Islet precursor cell (in vitro differentiated cells): ENCODE measurements around the gene CTSE.
"Not testable (repeated sequence)": the region's sequence is repeated elsewhere in the genome, so short reads cannot be mapped to it uniquely, and the experiment has no call there.

Experiments used
- DNase-seq: peaks from one replicate; pipeline ENCODE4 v3.0.0-alpha.2; 2018

Gene CTSE

DNA sequence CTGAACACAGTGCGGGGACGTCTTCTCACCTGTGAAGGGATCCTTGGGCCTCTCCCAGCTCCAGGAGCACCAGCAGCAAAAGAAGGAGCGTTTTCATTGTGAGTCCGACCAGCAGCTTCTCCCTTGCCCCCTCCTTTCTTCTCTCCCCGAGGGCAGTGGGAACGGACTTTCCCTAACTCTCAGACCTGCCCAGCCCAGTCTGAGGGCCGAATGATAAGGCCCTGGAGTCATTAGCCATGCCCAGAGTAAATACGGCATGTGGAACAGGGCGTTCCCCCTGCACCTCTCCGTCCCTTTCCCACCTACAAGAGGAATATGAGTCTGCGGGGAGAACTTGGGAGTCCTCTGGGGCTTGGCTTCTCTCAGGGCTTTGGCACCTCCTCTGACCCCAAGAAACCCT lies at the start of gene CTSE:
TSS of gene CTSE (minus strand) at position 201 of the 400 bp plus-strand sequence. CDS start at position 97, 104 bp downstream.
- no peak for DNase-seq

DNA sequence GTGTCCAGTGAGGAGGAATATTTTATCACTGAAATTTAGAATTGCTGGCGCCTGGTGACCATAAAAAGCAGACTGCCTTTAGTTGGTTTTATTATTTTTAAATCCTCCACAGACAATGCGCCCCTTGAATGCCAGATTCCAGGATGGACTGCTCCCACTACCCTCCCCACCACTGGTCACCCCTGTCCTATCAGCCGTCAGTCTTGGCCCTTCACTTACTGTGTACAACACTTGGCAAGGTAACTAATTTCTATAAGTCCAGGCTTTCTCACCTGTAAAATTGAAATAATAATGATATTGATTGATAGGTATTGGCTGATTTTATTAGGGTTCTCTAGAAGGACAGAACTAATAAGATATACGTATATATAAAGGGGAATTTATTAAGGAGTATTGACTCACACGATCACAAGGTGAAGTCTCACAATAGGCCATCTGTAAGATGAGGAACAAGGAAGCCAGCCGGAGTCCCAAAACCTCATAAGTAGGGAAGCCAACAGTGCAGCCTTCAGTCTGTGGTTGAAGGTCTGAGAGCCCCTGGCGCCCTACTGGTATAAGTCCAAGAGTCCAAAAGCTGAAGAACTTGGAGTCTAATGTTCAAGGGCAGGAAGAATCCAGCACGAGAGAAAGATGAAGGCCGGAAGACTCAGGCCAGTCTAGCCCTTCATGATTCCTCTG lies 47.1 kb upstream of the CTSE start:
- DNase-seq: no peak

GRCh38 chr1:206068314-206068713 lies 44.6 kb upstream of the CTSE start:
- DNase-seq: no peak

- peak; percentile 38 for DNase-seq
Measured at GRCh38 chr1:206067486-206068227, 44.0 kb upstream of the CTSE start.

DNA sequence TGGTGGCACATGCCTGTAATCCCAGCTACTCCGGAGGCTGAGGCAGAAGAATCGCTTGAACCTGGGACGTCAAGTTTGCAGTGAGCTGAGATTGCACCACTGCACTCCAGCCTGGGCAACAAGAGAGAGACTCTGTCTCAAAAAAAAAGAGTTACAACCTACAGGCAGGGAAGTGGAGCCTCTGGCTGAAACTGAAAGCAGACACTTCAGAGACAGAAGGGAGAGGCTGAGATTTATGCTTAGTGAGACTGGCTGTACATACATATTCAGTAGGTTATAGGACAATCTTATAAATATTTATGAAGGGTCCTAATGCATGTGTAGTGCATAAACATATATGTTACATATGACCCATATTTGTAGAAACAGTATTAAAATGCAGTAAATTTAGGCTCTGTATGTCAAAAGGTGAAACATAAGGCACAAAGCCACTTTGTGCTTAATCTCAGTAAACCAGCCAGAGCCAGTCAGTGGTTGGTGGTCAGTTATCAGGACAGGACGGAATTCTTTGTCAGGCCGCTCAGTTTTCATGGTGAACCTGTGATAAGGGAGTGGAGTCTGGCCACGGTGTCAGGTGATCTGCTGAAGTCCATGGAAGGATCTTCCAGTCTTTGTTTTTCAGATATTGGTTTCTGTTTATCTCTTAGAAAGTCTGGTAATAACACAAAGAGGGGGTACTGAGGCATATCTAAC lies 42.9 kb upstream of the CTSE start:
- DNase-seq: peak; percentile 55

GRCh38 chr1:206065547-206066145 lies 42.0 kb upstream of the CTSE start:
- DNase-seq: peak; percentile 32

- not testable (repeated sequence) for DNase-seq
Measured at GRCh38 chr1:206064501-206064900, 40.8 kb upstream of the CTSE start.

- not testable (repeated sequence) for DNase-seq
Measured at GRCh38 chr1:206064001-206064400, 40.3 kb upstream of the CTSE start.

GRCh38 chr1:206062464-206062863 lies 38.8 kb upstream of the CTSE start:
- DNase-seq: peak; percentile 26

DNA sequence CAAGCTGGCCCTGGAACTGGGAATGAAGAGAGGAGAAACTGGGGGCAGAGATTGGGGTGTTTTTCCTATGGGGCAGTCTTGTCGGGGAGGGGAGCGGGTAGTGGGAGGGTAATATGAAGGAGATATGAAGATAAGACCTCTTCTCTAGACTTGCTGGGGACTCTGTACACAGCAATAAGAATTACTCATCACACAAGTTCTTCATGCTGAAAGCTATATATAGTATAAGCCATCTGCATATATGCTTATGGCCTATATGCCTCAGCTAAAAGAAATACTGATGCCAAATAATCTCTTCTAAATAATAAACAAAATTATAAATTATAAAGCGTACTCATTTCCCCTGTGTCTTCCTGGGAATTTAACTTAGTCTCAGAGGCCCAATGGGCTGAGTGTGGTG lies 37.1 kb upstream of the CTSE start:
- no peak for DNase-seq

DNA sequence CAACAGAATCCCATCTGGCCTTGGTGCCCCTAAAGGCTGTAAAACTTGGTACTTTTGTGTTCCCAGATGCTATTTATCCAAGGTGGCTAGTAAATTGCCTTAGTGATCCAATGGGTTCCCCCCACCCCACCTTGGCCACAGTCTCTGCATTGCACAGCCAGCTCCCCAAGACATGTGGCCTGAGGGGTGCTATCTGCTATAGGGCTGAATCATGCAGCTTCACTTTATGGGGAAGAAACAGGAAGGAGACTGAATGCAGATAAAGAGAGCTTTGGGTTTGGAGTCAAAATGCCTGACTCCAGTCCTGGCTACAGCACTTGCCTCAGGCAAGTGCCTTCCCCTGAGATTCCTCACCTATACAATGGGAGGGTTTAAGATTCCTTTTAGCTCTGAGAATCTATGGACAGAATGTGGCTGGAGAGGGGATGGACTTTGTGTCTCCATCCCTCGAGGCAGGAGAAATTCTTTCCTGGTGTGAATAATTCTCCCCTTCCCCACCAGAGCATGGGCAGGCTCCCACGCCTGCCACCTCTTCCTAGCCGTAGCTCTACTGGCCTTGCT lies 35.7 kb upstream of the CTSE start:
- peak; percentile 90 for DNase-seq

GRCh38 chr1:206058927-206059292 lies 35.2 kb upstream of the CTSE start:
- DNase-seq: peak; percentile 43

GRCh38 chr1:206058289-206058926 lies 34.7 kb upstream of the CTSE start:
- peak; percentile 3 for DNase-seq

DNA sequence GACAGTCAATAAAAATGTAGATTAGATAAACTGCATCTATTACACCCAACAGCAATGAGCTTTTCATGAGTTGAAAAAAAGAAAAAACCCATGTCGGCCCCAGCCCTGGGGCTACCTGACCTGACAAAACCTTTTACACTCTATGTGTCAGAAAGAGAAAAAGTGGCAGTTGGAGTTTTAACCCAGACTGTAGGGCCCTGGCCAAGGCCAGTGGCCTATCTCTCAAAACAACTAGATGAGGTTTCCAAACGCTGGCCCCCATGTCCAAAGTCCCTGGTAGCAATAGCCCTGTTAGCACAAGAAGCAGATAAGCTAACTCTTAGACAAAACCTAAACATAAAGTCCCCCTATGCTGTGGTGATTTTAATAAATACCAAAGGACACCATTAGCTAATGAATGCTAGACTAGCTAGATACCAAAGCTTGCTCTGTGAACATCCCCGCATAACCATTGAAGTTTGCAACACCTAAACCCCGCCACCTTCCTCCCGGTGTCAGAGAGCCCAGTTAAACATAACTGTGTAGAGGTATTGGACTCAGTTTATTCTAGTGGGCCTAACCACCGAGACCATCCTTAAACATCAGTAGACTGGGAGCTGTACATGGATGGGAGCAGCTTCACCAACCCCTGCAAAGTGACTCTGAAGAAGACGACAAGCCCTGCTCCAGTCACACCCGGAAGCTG lies 32.1 kb upstream of the CTSE start:
- peak; percentile 23 for DNase-seq

DNA sequence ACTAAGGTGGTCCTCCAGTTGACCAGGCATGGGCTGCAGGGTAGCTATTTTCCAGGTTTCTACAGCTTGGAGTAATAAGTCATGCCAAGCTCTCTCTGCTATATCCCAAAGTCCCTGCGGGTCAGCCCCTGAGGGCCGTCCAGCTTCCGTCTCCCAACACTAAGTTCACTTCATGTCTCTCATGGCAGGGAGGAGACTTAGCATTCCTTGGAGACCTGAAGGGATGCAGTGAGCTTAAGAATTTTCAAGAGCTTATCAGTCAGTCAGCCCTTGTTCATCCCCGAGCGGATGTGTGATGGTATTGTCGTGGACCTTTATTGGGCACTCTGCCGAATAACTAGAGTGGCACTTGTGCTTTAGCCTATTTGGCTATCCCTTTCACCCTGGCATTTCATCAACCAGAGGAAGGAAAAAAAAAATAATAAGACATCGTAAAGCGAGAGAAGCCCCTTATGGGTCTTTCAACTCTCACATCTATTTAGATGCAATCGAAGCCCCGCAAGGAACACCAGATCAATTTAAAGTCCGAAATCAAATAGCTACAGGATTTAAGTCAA lies 31.5 kb upstream of the CTSE start:
- DNase-seq: peak; percentile 36

DNA sequence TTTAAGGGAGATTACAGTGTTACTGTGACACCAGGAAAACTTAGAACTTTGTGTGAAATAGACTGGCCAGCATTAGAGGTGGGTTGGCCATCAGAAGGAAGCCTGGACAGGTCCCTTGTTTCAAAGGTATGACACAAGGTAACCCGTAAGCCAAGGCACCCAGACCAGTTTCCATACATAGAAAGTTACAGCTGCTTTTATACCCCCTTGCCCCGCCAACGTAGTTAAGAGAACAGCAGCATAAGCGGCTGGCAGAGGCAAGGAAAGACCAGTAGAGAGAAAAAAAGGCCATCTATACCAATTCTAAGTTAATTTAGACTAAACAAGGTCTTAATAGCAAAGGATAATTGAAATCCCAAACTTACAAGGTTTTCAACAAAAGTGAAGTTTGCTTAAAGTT lies 29.9 kb upstream of the CTSE start:
- DNase-seq: peak; percentile 12

GRCh38 chr1:206052919-206053610 lies 29.4 kb upstream of the CTSE start, which contains the start of gene RHEX:
Gene RHEX, plus strand, starts transcription at chr1:206053173. Its CDS starts 44,656 bp downstream, at chr1:206097829.
- peak; percentile 52 for DNase-seq

GRCh38 chr1:206052231-206052865 lies 28.7 kb upstream of the CTSE start:
- not testable (repeated sequence) for DNase-seq

DNA sequence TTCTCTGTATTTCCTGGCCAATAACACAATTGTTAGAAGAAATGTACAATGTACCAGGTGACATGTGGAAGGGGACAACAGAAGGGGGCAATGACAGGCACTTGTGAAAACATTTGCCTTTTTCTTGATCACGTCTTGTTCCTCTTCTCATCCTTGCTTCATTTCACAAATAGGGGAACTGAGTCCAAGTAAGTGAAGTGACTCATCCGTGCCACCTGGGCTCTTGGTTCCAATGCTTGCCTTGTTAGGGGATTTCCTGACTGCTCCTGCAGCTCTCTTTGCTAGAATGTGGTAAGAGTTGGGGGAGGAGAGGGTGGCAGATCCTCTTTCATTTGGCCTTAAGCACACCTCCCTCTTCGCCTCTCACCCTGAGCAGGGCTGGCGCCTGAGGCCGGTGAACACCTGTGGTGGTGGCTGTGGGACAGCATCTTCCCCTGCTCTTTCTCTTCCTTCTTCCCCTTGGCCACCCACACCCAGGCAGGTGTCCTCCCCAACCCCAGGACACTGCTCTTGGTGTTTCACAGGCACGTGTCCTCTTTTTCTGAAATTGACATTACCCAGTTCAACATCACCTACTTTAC lies 27.1 kb upstream of the CTSE start:
- no peak for DNase-seq
